Ishikawa (cell line): ENCODE data around the gene CATSPERB.

Experiments used
- CEBPB ChIP-seq: IDR thresholded peaks from 2 replicates; pipeline ENCODE4 v1.6.1; 2012
- EGR1 ChIP-seq: IDR thresholded peaks from 2 replicates; pipeline ENCODE4 v1.6.1; 2012
- EP300 ChIP-seq: IDR thresholded peaks from 2 replicates; pipeline ENCODE4 v1.6.1; 2012; ENCODE audit warnings: borderline replicate concordance
- FOXM1 ChIP-seq: IDR thresholded peaks from 2 replicates; pipeline ENCODE4 v1.6.1; 2012; ENCODE audit warnings: low read depth, borderline replicate concordance
- NFIC ChIP-seq: IDR thresholded peaks from 2 replicates; pipeline ENCODE4 v1.6.1; 2012
- RAD21 ChIP-seq: IDR thresholded peaks from 2 replicates; pipeline ENCODE4 v1.6.1; 2012; ENCODE audit warnings: low read depth
- TAF1 ChIP-seq: IDR thresholded peaks from 2 replicates; pipeline ENCODE4 v1.6.1; 2012; ENCODE audit warnings: low read depth, mild to moderate bottlenecking
- TCF12 ChIP-seq: IDR thresholded peaks from 2 replicates; pipeline ENCODE4 v1.6.1; 2012; ENCODE audit warnings: low read depth
- TEAD4 ChIP-seq: IDR thresholded peaks from 2 replicates; pipeline ENCODE4 v1.6.1; 2012
- ZBTB7A ChIP-seq: IDR thresholded peaks from 2 replicates; pipeline ENCODE4 v1.6.1; 2012; ENCODE audit warnings: low read depth
- TF ChIP-seq, protein P1 (sequence below): IDR thresholded peaks from 2 replicates; pipeline ENCODE4 v1.6.1; 2012; ENCODE audit warnings: low read depth, mild to moderate bottlenecking
- TF ChIP-seq, protein P2 (sequence below): IDR thresholded peaks from 2 replicates; pipeline ENCODE4 v1.6.1; 2012

DNA sequence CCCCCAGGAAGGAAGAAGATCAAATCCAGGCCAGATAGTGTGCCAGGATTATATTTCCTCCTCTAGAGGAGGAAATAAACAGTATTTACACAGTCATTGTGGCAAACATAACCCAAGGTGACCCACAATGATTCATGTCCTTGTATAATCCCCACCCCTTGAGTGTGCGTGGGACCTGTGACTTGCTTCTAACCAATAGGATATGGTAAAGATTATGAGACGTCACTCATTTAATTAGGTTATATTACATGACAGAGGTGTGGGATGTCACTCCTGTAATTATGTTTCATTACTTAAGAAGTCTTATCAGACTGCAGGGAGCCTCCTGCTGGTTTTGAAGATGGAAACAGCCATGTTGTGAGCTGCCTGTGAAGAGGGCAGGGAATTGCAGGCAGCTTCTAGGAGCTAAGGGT lies 12.2 kb upstream of the CATSPERB start:
- TF ChIP-seq, protein P1, sequence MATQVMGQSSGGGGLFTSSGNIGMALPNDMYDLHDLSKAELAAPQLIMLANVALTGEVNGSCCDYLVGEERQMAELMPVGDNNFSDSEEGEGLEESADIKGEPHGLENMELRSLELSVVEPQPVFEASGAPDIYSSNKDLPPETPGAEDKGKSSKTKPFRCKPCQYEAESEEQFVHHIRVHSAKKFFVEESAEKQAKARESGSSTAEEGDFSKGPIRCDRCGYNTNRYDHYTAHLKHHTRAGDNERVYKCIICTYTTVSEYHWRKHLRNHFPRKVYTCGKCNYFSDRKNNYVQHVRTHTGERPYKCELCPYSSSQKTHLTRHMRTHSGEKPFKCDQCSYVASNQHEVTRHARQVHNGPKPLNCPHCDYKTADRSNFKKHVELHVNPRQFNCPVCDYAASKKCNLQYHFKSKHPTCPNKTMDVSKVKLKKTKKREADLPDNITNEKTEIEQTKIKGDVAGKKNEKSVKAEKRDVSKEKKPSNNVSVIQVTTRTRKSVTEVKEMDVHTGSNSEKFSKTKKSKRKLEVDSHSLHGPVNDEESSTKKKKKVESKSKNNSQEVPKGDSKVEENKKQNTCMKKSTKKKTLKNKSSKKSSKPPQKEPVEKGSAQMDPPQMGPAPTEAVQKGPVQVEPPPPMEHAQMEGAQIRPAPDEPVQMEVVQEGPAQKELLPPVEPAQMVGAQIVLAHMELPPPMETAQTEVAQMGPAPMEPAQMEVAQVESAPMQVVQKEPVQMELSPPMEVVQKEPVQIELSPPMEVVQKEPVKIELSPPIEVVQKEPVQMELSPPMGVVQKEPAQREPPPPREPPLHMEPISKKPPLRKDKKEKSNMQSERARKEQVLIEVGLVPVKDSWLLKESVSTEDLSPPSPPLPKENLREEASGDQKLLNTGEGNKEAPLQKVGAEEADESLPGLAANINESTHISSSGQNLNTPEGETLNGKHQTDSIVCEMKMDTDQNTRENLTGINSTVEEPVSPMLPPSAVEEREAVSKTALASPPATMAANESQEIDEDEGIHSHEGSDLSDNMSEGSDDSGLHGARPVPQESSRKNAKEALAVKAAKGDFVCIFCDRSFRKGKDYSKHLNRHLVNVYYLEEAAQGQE: no peak
- TF ChIP-seq CEBPB (no peak), TAF1 (no peak), FOXM1 (no peak), RAD21 (no peak), EGR1 (no peak), EP300 (no peak), ZBTB7A (no peak), NFIC (no peak), TEAD4 (no peak), TCF12 (no peak)
- TF ChIP-seq, protein P2, sequence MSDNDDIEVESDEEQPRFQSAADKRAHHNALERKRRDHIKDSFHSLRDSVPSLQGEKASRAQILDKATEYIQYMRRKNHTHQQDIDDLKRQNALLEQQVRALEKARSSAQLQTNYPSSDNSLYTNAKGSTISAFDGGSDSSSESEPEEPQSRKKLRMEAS: no peak
